Urinary bladder (tissue), 4 donors: ENCODE results near the gene INPP5E. TPM values are rescaled to one million over a fixed set of nuclear protein-coding genes. Genes with fewer than 3 reads are reported as not detected.

Source experiments
- DNase-seq: peaks from one replicate; pipeline ENCODE4 v3.0.0-alpha.2; 2015; ENCODE audit errors: extremely low spot score
- H3K27ac ChIP-seq: one replicate; pipeline ENCODE4 v1.5.1; 2013; ENCODE audit warnings: low read depth, mild to moderate bottlenecking, moderate library complexity
- H3K36me3 ChIP-seq: one replicate; pipeline ENCODE4 v1.6.1; 2013; ENCODE audit warnings: mild to moderate bottlenecking, moderate library complexity; ENCODE audit not compliant: insufficient read depth
- H3K4me1 ChIP-seq: one replicate; pipeline ENCODE4 v1.6.1; 2013; ENCODE audit warnings: mild to moderate bottlenecking, moderate library complexity; ENCODE audit not compliant: insufficient read depth
- H3K4me3 ChIP-seq: one replicate; pipeline ENCODE4 v1.5.1; 2013; ENCODE audit warnings: low read depth, low read length
- WGBS: extraction: QIAGEN DNeasy Blood & Tissue Kit; methylation state at CpG from one replicate; pipeline ENCODE4 v1.1.7; 2013; 5-methylcytosine and 5-hydroxymethylcytosine counted together
- polyA plus RNA-seq: library from polyadenylated mRNA; stranded (reverse); fragments of 200-250 nt; gene quantifications from one replicate; pipeline ENCODE4 v1.2.3, GENCODE V29; 2013
- total RNA-seq: library from RNA; depleted of rRNA; stranded (reverse); fragments of >200 nt; gene quantifications from one replicate; pipeline ENCODE4 v1.2.3, GENCODE V29; 2014
- donor health status: healthy with polysubstance abuse.
- donor health status: healthy.

INPP5E gene
- total and polyA plus RNA-seq, 2 donors, result 5.3 to 12.6 TPM

GRCh38 chr9:136379401-136379800 lies 60.2 kb downstream of the INPP5E start:
- peaks cover 2% of the 10 kb centered on the region for H3K36me3 ChIP-seq
- no peak for DNase-seq
- H3K4me1 ChIP-seq, result no peaks in the 10 kb centered on the region
- 92% methylated on average over 11 of the region's 11 CpGs for WGBS
- no peak overlapping the region for H3K27ac ChIP-seq
- no peak overlapping the region for H3K4me3 ChIP-seq

DNA sequence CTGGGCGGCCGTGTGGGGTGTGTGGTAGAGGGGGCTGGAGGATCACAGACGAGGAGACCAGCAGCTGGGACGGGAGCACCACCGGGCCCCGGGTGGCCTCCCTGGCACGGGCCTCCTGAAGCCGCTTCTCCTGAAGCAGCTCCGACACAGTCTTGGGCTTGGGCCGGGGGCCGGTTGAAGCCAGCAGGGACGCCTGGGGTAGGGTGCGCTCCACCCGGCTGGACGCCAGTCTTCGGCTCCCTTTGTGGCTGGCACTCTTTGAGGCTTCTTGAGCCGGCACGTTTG lies 60.7 kb downstream of the INPP5E start:
- no peak overlapping the region for H3K27ac ChIP-seq
- H3K36me3 ChIP-seq, result peaks cover 2% of the 10 kb centered on the region
- WGBS, result 88% methylated on average over 18 of the region's 18 CpGs
- no peak overlapping the region for H3K4me3 ChIP-seq
- DNase-seq, result no peak
- H3K4me1 ChIP-seq, result no peaks in the 10 kb centered on the region

Other genes with a start within 250 kb of the INPP5E start
- gene LHX3, start 234.7 kb downstream of the INPP5E start, total RNA-seq, result not detected
- gene LHX3, start 234.7 kb downstream of the INPP5E start, polyA plus RNA-seq, result not detected
- 7.6 TPM for gene QSOX2, start 194.0 kb downstream of the INPP5E start, total RNA-seq
- 7.8 TPM for gene QSOX2, start 194.0 kb downstream of the INPP5E start, polyA plus RNA-seq
- gene CCDC187, start 135.8 kb downstream of the INPP5E start, total RNA-seq, result 0.58 TPM
- 0.19 TPM for gene CCDC187, start 135.8 kb downstream of the INPP5E start, polyA plus RNA-seq
- gene GPSM1, start 112.3 kb downstream of the INPP5E start, total RNA-seq, result 22.3 TPM
- gene GPSM1, start 112.3 kb downstream of the INPP5E start, polyA plus RNA-seq, result 13.5 TPM
- gene DNLZ, start 76.1 kb downstream of the INPP5E start, total RNA-seq, result 4.2 TPM
- gene DNLZ, start 76.1 kb downstream of the INPP5E start, polyA plus RNA-seq, result 14.9 TPM
- 3.2 TPM for gene CARD9, start 66.2 kb downstream of the INPP5E start, total RNA-seq
- 2.9 TPM for gene CARD9, start 66.2 kb downstream of the INPP5E start, polyA plus RNA-seq
- 4.4 TPM for gene SNAPC4, start 39.7 kb downstream of the INPP5E start, total RNA-seq
- gene SNAPC4, start 39.7 kb downstream of the INPP5E start, polyA plus RNA-seq, result 7.3 TPM
- gene ENTR1, start 29.2 kb downstream of the INPP5E start, total RNA-seq, result 20.4 TPM
- 37.5 TPM for gene ENTR1, start 29.2 kb downstream of the INPP5E start, polyA plus RNA-seq
- gene PMPCA, start 29.2 kb downstream of the INPP5E start, total RNA-seq, result 15.1 TPM
- 43.7 TPM for gene PMPCA, start 29.2 kb downstream of the INPP5E start, polyA plus RNA-seq
- gene SEC16A, start 43.2 kb upstream of the INPP5E start, total RNA-seq, result 24.3 TPM
- 36.4 TPM for gene SEC16A, start 43.2 kb upstream of the INPP5E start, polyA plus RNA-seq
- gene NOTCH1, start 106.2 kb upstream of the INPP5E start, total RNA-seq, result 25.6 TPM
- 19.7 TPM for gene NOTCH1, start 106.2 kb upstream of the INPP5E start, polyA plus RNA-seq
- 43.6 TPM for gene EGFL7, start 223.1 kb upstream of the INPP5E start, total RNA-seq
- gene EGFL7, start 223.1 kb upstream of the INPP5E start, polyA plus RNA-seq, result 138 TPM
- 9.8 TPM for gene AGPAT2, start 247.6 kb upstream of the INPP5E start, total RNA-seq
- gene AGPAT2, start 247.6 kb upstream of the INPP5E start, polyA plus RNA-seq, result 78.9 TPM